SK-N-SH (cell line): ENCODE data around the gene HIGD1C.

Source experiments
- CTCF ChIP-seq: fragments of 200-600 bp; sonication (generic); IDR thresholded peaks from 2 replicates; pipeline ENCODE4 v1.6.1; 2017; ENCODE audit warnings: antibody characterized with exemption, mild to moderate bottlenecking, moderate library complexity
- EP300 ChIP-seq, 2 experiments: IDR thresholded peaks; 2 replicates each; pipeline versions ENCODE4 v1.4.0 to v1.6.1; 2012; ENCODE audit warnings: borderline replicate concordance in 1 of 2, low read depth in 1 of 2, low read length in 1 of 2
- EZH2phosphoT487 ChIP-seq: fragments of 200-600 bp; sonication (generic); IDR thresholded peaks from 2 replicates; pipeline ENCODE4 v1.6.1; 2017; ENCODE audit warnings: low read depth, mixed run types, mild to moderate bottlenecking, antibody characterized with exemption, moderate library complexity, borderline replicate concordance
- GABPA ChIP-seq: IDR thresholded peaks from 2 replicates; pipeline ENCODE4 v1.4.0; 2012; ENCODE audit warnings: low read depth, mild to moderate bottlenecking
- POLR2AphosphoS5 ChIP-seq: IDR thresholded peaks from 2 replicates; pipeline ENCODE4 v1.6.1; 2012; ENCODE audit warnings: low read depth, low read length
- RAD21 ChIP-seq: IDR thresholded peaks from 2 replicates; pipeline ENCODE4 v1.6.1; 2012; ENCODE audit warnings: mild to moderate bottlenecking, low read length
- REST ChIP-seq: IDR thresholded peaks from 2 replicates; pipeline ENCODE4 v1.6.1; 2012; ENCODE audit warnings: mild to moderate bottlenecking, low read depth, low read length, moderate library complexity
- ZBTB33 ChIP-seq: IDR thresholded peaks from 2 replicates; pipeline ENCODE4 v1.4.0; 2012; ENCODE audit warnings: low read depth, borderline replicate concordance

- TF ChIP-seq CTCF, result no peak
- TF ChIP-seq ZBTB33, result no peak
- no peak for TF ChIP-seq EZH2phosphoT487
- no peak for TF ChIP-seq RAD21
- no peak for TF ChIP-seq EP300 (IDR thresholded peaks at IDR 0.05; ENCODE audit: borderline replicate concordance in 1 of 2, low read depth in 1 of 2, low read length in 1 of 2)
- TF ChIP-seq GABPA, result no peak
- no peak for TF ChIP-seq POLR2AphosphoS5
- TF ChIP-seq REST, result no peak
These were observed 18.8 kb upstream of the HIGD1C start for GRCh38 chr12:50933459-50934124.
